ENCODE measurements around the gene GRIK4.

Gene GRIK4

GRCh38 chr11:120550007-120550406 lies 38.5 kb downstream of the GRIK4 start:
- DNase-seq, result no peak

GRCh38 chr11:120551191-120551590 lies 39.6 kb downstream of the GRIK4 start:
- DNase-seq, result no peak

DNA sequence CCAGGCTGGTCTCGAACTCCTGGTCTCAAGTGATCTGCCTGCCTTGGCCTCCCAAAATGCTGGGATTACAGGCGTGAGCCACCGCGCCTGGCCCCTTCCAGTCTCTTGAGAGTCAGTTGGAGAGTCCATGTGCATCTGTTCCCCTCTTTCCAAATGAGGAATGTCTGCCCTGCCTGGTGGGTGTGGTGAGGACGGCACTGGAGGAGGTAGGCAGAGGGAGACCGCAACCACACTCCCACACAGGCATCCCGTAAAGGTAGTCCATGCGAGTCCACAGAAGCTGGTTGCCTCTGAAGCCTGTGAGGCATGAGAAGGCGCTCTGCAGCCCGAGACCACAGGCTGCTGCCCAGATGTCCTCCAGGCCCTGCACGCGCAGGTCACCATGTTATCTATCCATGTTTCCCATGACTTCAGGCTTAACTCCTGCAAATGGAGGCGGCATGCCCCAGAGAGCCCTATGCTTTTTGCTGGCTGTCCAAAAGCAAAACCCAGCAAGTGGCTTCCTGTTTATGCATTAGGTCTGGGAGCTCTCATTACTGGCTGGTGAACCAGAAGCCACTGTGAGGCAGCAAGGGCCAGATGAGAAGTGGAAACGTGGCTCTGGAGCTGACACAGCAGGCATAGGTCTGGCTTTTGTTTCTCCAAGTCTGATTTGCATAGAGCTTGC lies 43.4 kb downstream of the GRIK4 start:
- DNase-seq, result peak; percentile 57

DNA sequence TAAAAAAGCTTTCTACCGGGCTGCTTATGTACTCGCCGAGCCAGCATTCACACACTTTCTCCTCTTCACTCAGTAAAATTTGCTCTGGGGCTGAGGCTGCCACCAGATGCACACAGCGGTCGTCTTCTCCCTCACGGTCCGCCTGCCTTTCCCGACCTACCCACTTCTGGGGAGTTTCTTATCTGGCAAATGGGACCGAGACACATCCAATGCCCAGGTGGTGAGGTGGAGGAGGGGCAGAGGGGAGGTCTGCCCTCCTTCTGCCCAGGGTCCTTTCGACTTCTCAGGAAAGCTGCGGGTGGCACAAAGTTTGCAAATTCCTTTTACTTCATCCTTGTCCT lies 43.9 kb downstream of the GRIK4 start:
- DNase-seq, result no peak

DNA sequence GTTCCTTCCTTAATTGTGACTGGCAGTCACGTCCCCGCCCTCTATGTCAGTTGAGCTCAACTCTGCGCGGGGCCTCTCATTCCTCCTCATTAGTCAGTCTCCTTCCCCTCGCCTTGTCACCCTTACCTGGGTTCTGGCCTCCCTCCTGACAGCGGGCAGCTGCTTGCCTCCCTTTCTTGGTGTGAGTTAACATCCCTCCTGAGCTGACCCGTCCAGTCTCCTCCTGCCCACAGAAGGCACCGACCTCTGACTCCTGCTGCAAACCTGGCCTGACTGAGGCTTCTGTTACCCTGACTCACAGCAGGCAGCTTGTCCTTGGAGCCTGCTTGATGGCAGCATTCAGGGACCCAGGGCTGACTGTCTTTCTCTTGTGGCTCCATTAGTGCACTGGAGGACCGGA lies 45.2 kb downstream of the GRIK4 start:
- DNase-seq, result no peak

DNA sequence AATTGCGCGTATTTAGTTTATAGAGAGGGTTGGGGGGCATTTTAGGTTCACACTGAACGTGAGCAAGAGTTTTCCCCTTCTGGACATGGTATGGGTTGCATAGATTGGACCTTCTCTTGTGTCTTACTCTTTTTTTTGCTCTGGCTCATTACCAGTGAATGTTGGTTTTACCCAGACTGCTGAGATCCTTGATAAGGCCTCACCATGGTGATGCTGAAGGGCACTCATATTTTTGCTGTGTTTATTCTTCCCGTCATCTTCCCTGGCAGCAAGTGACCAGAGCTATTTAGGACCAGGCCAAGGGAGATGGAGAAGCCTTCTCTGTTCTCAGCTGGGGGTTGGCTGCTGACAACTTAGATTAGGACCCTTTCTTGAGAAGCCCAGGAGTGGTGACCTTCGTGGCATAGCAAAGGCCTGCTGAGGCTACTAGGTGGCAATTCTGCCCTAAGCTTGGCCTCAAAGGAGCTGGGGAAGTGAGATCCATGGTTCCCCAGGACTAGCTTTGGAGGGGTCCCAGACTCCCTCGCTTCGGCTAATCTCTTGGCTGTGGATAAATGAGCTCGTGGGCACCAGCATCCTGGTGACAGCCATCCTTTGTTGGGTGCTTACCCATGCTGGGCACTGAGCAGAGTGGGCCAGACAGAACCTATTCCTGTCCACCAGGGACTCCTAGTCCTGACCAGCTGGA lies 47.3 kb downstream of the GRIK4 start:
- peak; percentile 52 for DNase-seq

DNA sequence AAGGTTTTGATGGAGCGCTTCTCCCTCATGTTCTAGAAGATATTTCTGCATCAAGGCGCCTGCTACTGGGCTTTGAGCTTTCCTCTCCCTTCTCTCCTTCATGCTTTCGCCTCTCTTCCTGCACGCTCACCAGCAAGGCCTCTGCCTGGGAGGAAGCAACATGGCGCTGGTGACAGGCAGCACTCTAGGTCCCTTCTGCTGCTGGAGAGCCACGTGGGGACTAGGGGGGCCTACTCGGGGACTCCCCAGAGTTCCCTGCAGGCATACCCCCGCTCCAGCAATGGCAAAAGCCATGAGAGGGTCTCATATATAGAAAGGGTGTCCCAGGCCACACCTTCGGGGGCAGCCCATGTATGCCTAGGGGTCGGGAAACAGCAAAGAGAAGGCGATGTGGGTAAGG lies 49.7 kb downstream of the GRIK4 start:
- no peak for DNase-seq

- no peak for DNase-seq
Measured at GRCh38 chr11:120562806-120563425, 51.4 kb downstream of the GRIK4 start.

GRCh38 chr11:120563703-120564572 lies 52.4 kb downstream of the GRIK4 start:
- peak; percentile 49 for DNase-seq

DNA sequence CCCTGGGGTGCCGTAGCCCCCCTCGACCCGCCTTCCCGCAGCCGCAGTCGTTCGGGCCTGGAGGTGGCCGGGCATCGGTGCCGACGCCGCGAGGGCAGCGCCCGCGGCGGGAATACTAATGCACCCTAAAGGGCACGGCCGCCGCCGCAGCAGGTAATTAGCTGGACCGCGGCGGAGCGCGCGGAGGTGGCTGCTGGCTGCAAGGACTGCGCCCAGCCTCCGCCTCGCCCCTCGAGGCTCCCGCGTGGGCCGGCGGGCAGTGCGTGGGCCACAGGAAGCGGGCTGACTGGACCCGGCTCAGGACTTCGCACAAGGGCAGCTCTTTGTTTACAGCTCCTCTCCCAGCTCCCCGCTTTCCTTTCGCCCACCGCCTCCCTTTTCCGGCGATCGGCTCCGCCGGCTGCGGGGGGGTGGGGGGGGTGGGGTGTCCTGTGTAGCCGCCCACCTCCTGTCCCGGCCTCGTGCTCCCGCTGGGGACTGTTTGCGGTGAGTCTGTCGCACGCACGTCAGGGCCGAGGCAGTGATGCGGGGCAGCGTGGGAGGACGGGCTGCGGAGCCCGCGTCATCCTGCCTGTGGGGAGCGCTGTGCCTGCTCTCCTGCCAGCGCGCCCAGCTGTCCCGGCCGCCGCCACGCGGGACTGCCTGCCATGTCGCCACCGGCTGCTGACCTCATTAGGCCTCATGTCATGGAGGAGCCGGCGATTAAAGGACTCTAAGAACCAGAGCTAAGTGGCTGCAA lies 53.2 kb downstream of the GRIK4 start:
- DNase-seq, result peak; percentile 58

- no peak for DNase-seq
Measured at GRCh38 chr11:120565466-120566155, 54.1 kb downstream of the GRIK4 start.

GRCh38 chr11:120566176-120566575 lies 54.6 kb downstream of the GRIK4 start:
- DNase-seq, result no peak

DNA sequence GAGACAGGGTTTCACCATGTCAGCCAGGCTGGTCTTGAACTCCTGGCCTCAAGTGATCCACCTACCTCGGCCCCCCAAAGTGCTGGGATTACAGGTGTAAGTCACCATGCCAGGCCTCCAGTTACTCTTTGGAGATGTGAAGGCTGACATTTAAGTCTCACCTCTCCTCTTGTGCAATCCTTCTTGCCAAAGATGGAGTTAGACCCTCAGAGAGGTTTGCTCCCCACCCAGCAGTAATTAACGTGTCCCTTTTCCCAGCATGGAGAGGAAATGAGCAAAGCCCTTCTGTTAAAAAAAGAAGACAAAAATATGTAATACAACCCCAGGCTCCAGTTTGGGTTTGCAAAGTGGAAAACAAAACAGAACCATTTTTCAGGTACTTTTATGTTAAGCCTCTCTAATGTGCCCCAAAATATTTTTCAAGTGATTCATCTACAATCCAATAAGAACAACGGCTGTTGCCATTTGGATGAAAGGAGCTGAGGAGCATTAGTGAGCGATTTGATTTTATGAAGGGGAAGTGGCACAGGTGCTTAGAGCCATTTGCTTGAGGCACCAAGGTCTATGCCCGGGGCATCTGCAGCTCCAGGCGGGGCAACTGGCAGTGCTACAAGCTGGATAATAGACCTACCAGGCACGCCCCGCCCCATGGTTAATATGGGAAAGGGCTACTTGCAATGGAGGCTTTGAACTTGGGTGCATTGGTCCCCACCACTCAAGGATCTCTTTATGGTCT lies 57.2 kb downstream of the GRIK4 start:
- DNase-seq, result no peak

DNA sequence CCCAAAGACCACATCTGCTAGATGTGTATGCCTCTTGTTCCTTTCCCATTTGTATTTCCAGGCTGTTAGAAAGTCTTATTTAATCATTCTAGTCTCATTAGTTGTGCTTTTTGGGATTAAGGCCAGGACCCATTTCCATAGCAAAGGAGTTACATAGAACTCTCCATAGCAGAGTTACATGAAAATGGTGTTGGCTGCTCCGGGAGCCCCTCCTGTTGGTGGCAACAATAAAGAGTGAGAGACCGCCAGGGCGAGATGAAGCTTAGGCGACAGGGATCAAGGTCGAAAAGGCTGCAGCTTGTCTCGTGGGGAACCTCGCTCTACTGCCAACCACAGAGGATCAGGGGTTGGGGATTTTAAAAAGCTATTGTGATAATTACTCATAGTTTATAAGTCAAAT lies 58.3 kb downstream of the GRIK4 start:
- DNase-seq, result no peak

- DNase-seq, result no peak
Measured at GRCh38 chr11:120571476-120571875, 59.9 kb downstream of the GRIK4 start.

DNA sequence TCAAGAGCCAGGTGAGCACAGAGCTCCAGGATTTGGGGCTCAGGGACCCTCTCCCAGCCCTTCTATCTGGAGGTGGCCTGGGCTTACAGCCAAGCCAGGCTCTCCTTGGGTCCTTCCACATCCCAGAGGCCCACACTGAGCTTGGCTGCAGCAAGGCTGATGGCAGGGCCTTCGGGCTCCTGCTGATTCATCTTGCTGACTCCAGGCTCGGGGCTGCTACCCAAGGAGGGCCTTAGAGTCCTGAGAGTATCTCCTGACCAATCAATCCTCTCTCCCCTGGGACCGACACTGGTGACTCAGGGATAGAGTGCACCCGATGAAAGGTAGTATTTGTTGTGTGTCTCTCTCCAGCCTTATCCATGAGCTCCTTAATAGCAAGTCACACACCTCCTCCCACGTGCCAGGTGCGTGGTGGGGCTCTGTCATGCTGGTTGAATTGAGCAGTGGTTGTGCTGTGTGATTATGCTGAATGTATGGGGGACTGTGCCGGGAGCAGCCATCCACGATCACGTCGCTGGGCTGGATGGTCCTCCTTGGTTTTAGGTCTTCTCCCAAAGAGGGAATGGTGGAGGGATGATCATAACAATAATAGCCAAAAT lies 62.3 kb downstream of the GRIK4 start:
- DNase-seq, result no peak

DNA sequence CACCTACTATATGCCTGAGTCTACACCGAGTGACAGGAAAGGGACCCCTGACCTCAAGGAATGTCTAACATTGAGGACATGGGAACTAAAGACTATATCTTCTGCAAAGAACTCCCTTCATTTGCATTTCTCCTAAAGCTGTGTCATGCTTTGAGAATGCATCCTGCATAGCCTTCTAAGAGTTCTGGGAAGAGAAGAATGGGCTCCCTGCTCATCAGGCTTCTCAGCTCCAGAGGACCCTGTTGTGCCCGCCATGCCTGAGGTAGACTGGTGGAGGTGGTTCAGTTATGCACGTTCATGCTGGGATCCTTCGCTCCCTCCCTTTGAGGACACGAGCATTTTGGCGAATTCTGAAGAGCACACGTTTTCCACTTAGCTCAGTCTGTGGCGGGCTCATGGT lies 63.3 kb downstream of the GRIK4 start:
- no peak for DNase-seq

DNA sequence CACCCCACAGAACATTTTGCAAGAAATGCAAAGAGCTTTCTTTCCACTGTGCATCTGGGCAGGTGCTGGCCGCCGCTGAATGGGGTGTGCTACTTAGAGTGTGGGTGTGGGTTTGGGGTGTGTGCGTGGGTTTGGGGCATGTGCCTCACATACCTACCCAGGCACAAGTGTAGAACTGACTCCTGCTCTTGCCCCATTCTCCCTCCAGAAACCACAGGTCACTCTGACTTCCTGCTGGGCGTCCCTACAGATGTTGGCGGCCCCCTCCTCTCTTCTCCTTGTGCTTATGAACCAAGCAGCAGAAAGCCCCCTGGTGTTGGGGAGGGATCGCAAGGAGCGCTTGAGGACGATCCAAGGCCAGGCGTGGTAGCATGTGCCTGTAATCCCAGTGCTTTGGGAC lies 63.9 kb downstream of the GRIK4 start:
- DNase-seq, result no peak

DNA sequence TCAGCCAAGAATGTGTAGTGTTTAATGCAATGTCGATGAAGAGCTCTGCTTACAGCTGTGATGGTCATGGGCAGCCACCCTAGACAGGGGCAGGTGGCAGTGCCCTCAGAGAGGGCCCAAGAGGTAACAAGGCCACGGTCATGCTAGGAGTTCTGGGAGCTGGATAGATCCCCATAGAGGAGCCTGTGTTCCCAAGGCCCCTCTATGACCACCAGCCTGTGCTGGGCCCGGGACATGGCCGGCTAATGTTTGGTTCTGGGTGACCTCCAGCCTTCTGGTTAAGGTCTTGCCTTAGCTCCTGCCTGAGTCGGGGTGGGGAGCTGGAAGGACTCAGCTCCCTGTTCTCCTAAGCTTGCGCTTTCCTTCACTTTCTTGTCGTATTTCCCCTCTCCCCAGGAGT lies 65.1 kb downstream of the GRIK4 start:
- no peak for DNase-seq

GRCh38 chr11:120577041-120577440 lies 65.5 kb downstream of the GRIK4 start:
- DNase-seq, result no peak

All from hematopoietic multipotent progenitor cell treated with erythropoietin and hydrocortisone succinate and interleukin-3 and kit ligand, for 4 days (in vitro differentiated cells).